SJSA1 (cell line): Measurements from ENCODE around the gene EIF4E2. TPM values are rescaled to one million over a fixed set of nuclear protein-coding genes. Genes with fewer than 3 reads are reported as not detected.

Experiments used
- DNase-seq, 2 experiments: peaks; one replicate each; pipeline ENCODE4 v3.0.0-alpha.2; 2015 to 2020; ENCODE audit warnings: low spot score in 2 of 2, low read depth in 1 of 2
- H3K27ac ChIP-seq: fragments of 250-450 bp; sonication (Bioruptor Pico); 2 replicates; pipeline ENCODE4 v1.5.1; 2020; ENCODE audit warnings: mild to moderate bottlenecking, moderate library complexity
- H3K27me3 ChIP-seq: fragments of 250-450 bp; sonication (Bioruptor Pico); replicated peaks from 2 replicates; pipeline ENCODE4 v1.5.1; 2020; ENCODE audit warnings: mild to moderate bottlenecking, moderate library complexity
- H3K36me3 ChIP-seq: fragments of 250-450 bp; sonication (Bioruptor Pico); 2 replicates; pipeline ENCODE4 v1.5.1; 2020; ENCODE audit warnings: mild to moderate bottlenecking
- H3K4me1 ChIP-seq: fragments of 250-450 bp; sonication (Bioruptor Pico); replicated peaks from 2 replicates; pipeline ENCODE4 v1.6.1; 2021; ENCODE audit warnings: mild to moderate bottlenecking
- H3K4me3 ChIP-seq: fragments of 250-450 bp; sonication (Bioruptor Pico); 2 replicates; pipeline ENCODE4 v1.5.1; 2020; ENCODE audit warnings: mild to moderate bottlenecking
- H3K9me3 ChIP-seq: fragments of 250-450 bp; sonication (Bioruptor Pico); replicated peaks from 2 replicates; pipeline ENCODE4 v1.5.1; 2020; ENCODE audit warnings: mild to moderate bottlenecking
- total RNA-seq: library from RNA; depleted of rRNA; stranded (reverse); fragments of >200 nt; shearing (Covaris generic); gene quantifications from 2 replicates; pipeline ENCODE4 v1.2.3, GENCODE V29; 2014

EIF4E2 gene
- total RNA-seq, 1 experiment from 2014 or later, result 124 TPM

GRCh38 chr2:232588680-232589585 is 38.4 kb downstream of the EIF4E2 start:
- H3K27ac ChIP-seq, result no peak overlapping the region
- no peaks in the 10 kb centered on the region for H3K4me1 ChIP-seq
- DNase-seq, result no peak
- H3K36me3 ChIP-seq, result no peaks in the 10 kb centered on the region
- no peak overlapping the region for H3K4me3 ChIP-seq
- no peaks in the 10 kb centered on the region for H3K9me3 ChIP-seq
- no peaks in the 10 kb centered on the region for H3K27me3 ChIP-seq

GRCh38 chr2:232592772-232593395 is 42.4 kb downstream of the EIF4E2 start:
- no peak for DNase-seq
- Histone ChIP-seq H3K36me3 (no peaks in the 10 kb centered on the region), H3K27me3 (no peaks in the 10 kb centered on the region), H3K27ac (no peak overlapping the region), H3K4me1 (no peaks in the 10 kb centered on the region), H3K9me3 (no peaks in the 10 kb centered on the region), H3K4me3 (no peak overlapping the region)

GRCh38 chr2:232593982-232594381 is 43.5 kb downstream of the EIF4E2 start:
- Histone ChIP-seq H3K27ac (no peak overlapping the region), H3K27me3 (no peaks in the 10 kb centered on the region), H3K4me3 (no peak overlapping the region), H3K4me1 (no peaks in the 10 kb centered on the region), H3K36me3 (no peaks in the 10 kb centered on the region), H3K9me3 (no peaks in the 10 kb centered on the region)
- no peak for DNase-seq

- Histone ChIP-seq H3K4me1 (no peaks in the 10 kb centered on the region), H3K4me3 (no peak overlapping the region)
These were observed 47.0 kb downstream of the EIF4E2 start for GRCh38 chr2:232597362-232598079.

GRCh38 chr2:232598293-232598692 is 47.8 kb downstream of the EIF4E2 start:
- H3K27ac ChIP-seq, result no peak overlapping the region
- H3K4me1 ChIP-seq, result no peaks in the 10 kb centered on the region
- no peaks in the 10 kb centered on the region for H3K27me3 ChIP-seq
- no peaks in the 10 kb centered on the region for H3K9me3 ChIP-seq
- H3K36me3 ChIP-seq, result no peaks in the 10 kb centered on the region
- no peak for DNase-seq
- H3K4me3 ChIP-seq, result no peak overlapping the region

More at GRCh38 chr2:232597362-232598079, 47.0 kb downstream of the EIF4E2 start:
- Histone ChIP-seq H3K36me3 (no peaks in the 10 kb centered on the region), H3K27me3 (no peaks in the 10 kb centered on the region), H3K9me3 (no peaks in the 10 kb centered on the region), H3K27ac (no peak overlapping the region)
- no peak for DNase-seq

- H3K27ac ChIP-seq, result no peak overlapping the region
- H3K36me3 ChIP-seq, result no peaks in the 10 kb centered on the region
- no peak for DNase-seq
- no peaks in the 10 kb centered on the region for H3K9me3 ChIP-seq
- no peaks in the 10 kb centered on the region for H3K27me3 ChIP-seq
- H3K4me1 ChIP-seq, result no peaks in the 10 kb centered on the region
- no peak overlapping the region for H3K4me3 ChIP-seq
These were observed 49.7 kb downstream of the EIF4E2 start for GRCh38 chr2:232600053-232600773.

- Histone ChIP-seq H3K4me1 (peaks cover 3% of the 10 kb centered on the region), H3K36me3 (no peaks in the 10 kb centered on the region), H3K4me3 (no peak overlapping the region), H3K27me3 (no peaks in the 10 kb centered on the region), H3K27ac (no peak overlapping the region), H3K9me3 (no peaks in the 10 kb centered on the region)
- no peak for DNase-seq
These were observed 52.8 kb downstream of the EIF4E2 start for GRCh38 chr2:232603283-232603682.

GRCh38 chr2:232604535-232604934 is 54.0 kb downstream of the EIF4E2 start:
- Histone ChIP-seq H3K27ac (no peak overlapping the region), H3K27me3 (no peaks in the 10 kb centered on the region), H3K4me3 (no peak overlapping the region), H3K9me3 (no peaks in the 10 kb centered on the region), H3K4me1 (peaks cover 3% of the 10 kb centered on the region), H3K36me3 (no peaks in the 10 kb centered on the region)
- no peak for DNase-seq

GRCh38 chr2:232607011-232607410 is 56.5 kb downstream of the EIF4E2 start:
- Histone ChIP-seq H3K9me3 (no peaks in the 10 kb centered on the region), H3K27ac (no peak overlapping the region), H3K4me3 (no peak overlapping the region), H3K27me3 (no peaks in the 10 kb centered on the region), H3K36me3 (no peaks in the 10 kb centered on the region), H3K4me1 (peaks cover 14% of the 10 kb centered on the region)
- no peak for DNase-seq

- peaks cover 17% of the 10 kb centered on the region for H3K4me1 ChIP-seq
These were observed 59.1 kb downstream of the EIF4E2 start for GRCh38 chr2:232609607-232610006.

GRCh38 chr2:232610081-232610480 is 59.6 kb downstream of the EIF4E2 start:
- no peaks in the 10 kb centered on the region for H3K9me3 ChIP-seq
- H3K4me3 ChIP-seq, result no peak overlapping the region
- DNase-seq, result no peak
- no peaks in the 10 kb centered on the region for H3K36me3 ChIP-seq
- H3K27ac ChIP-seq, result no peak overlapping the region
- peaks cover 17% of the 10 kb centered on the region for H3K4me1 ChIP-seq
- H3K27me3 ChIP-seq, result no peaks in the 10 kb centered on the region

More at GRCh38 chr2:232609607-232610006, 59.1 kb downstream of the EIF4E2 start:
- H3K9me3 ChIP-seq, result no peaks in the 10 kb centered on the region
- no peak overlapping the region for H3K27ac ChIP-seq
- no peaks in the 10 kb centered on the region for H3K36me3 ChIP-seq
- no peak for DNase-seq
- no peaks in the 10 kb centered on the region for H3K27me3 ChIP-seq
- no peak overlapping the region for H3K4me3 ChIP-seq

- no peaks in the 10 kb centered on the region for H3K27me3 ChIP-seq
- no peaks in the 10 kb centered on the region for H3K9me3 ChIP-seq
- DNase-seq, result no peak
- H3K4me3 ChIP-seq, result no peak overlapping the region
- no peak overlapping the region for H3K27ac ChIP-seq
- no peaks in the 10 kb centered on the region for H3K36me3 ChIP-seq
- peaks cover 15% of the 10 kb centered on the region for H3K4me1 ChIP-seq
These were observed 60.6 kb downstream of the EIF4E2 start for GRCh38 chr2:232611061-232611460.

GRCh38 chr2:232611559-232612218 is 61.2 kb downstream of the EIF4E2 start:
- H3K9me3 ChIP-seq, result no peaks in the 10 kb centered on the region
- H3K36me3 ChIP-seq, result no peaks in the 10 kb centered on the region
- H3K4me3 ChIP-seq, result no peak overlapping the region
- peaks cover 15% of the 10 kb centered on the region for H3K4me1 ChIP-seq
- H3K27ac ChIP-seq, result no peak overlapping the region
- peak; percentile 75 to 89 for DNase-seq
- H3K27me3 ChIP-seq, result no peaks in the 10 kb centered on the region
